Measurements from ENCODE around the gene RNF223. TPM values are rescaled to one million over a fixed set of nuclear protein-coding genes. Genes with fewer than 3 reads are reported as not detected.

The RNF223 gene
- total RNA-seq, 1 experiment from 2014 or later: 0.08 TPM

DNA sequence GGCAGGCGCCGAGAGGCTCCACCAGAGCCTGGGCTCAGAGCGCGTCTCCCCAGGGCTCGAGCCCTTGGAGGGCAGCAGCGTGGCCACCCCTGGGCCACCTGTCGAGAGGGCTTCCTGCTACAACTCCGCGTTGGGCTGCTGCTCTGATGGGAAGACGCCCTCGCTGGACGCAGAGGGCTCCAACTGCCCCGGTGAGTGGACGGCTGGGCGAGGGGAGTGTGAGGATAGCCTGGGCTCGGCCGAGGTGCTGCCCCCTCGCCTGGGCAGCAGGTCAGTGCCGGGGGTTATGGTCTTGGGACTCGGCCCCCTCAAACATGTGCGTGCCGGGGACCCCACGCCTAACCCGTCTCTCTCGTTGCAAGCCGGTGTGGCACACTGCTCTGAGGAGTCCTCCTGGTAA is 27.3 kb downstream of the RNF223 start:
- no TSS peak for BruUV-seq (replicated peaks)
- ATAC-seq: no peak
- Histone ChIP-seq H3K27ac (ENCODE audit: low read length) (no peak overlapping the region), H3K4me1 (ENCODE audit: control insufficient read depth, insufficient read depth, low read length) (no peaks in the 10 kb centered on the region), H3K9me3 (ENCODE audit: control insufficient read depth, insufficient read depth, low read depth, low read length) (no peaks in the 10 kb centered on the region), H3K36me3 (ENCODE audit: control insufficient read depth, insufficient read depth, low read length) (no peaks in the 10 kb centered on the region), H3K27me3 (ENCODE audit: control insufficient read depth, insufficient read depth, low read length) (no peaks in the 10 kb centered on the region), H3K4me3 (ENCODE audit: low read depth in 2 of 2, low read length in 2 of 2) (no peak overlapping the region)
- intact Hi-C loops (cut with micrococcal nuclease; ENCODE audit: unreplicated experiment) (no loop called here), in situ Hi-C loops (cut with HindIII; ENCODE audit: low pct_unique_long_range_greater_than_20kb, low sequenced_read_pairs) (no loop called here)
- DNase-seq (ENCODE audit: low read depth, low spot score): no peak
- CTCF ChIA-PET: no interaction called here
- POLR2A ChIA-PET: no interaction called here
- no peak for TF ChIP-seq POLR2AphosphoS5 (IDR thresholded peaks at IDR 0.05; ENCODE audit: low read depth, low read length)
- TF ChIP-seq TCF7L2 (IDR thresholded peaks at IDR 0.05; ENCODE audit: low read depth, low read length): no peak
- no peak for TF ChIP-seq REST (IDR thresholded peaks at IDR 0.05; ENCODE audit: insufficient read depth in 1 of 2, low read depth in 2 of 2, low read length in 1 of 2)
- no peak for TF ChIP-seq CTCF (IDR thresholded peaks at IDR 0.05)
- TF ChIP-seq SIN3A (IDR thresholded peaks at IDR 0.05; ENCODE audit: borderline replicate concordance, insufficient read depth, low read depth, low read length): no peak

- Histone ChIP-seq H3K27ac (ENCODE audit: low read length) (no peak overlapping the region), H3K36me3 (ENCODE audit: control insufficient read depth, insufficient read depth, low read length) (no peaks in the 10 kb centered on the region), H3K9me3 (ENCODE audit: control insufficient read depth, insufficient read depth, low read depth, low read length) (no peaks in the 10 kb centered on the region), H3K4me3 (ENCODE audit: low read depth in 2 of 2, low read length in 2 of 2) (no peak overlapping the region), H3K4me1 (ENCODE audit: control insufficient read depth, insufficient read depth, low read length) (no peaks in the 10 kb centered on the region), H3K27me3 (ENCODE audit: control insufficient read depth, insufficient read depth, low read length) (no peaks in the 10 kb centered on the region)
- ATAC-seq (no peak), DNase-seq (ENCODE audit: low read depth, low spot score) (no peak)
- CTCF ChIA-PET: no interaction called here
- intact Hi-C loops (cut with micrococcal nuclease; ENCODE audit: unreplicated experiment) (no loop called here), in situ Hi-C loops (cut with HindIII; ENCODE audit: low pct_unique_long_range_greater_than_20kb, low sequenced_read_pairs) (no loop called here)
- POLR2A ChIA-PET: no interaction called here
- no TSS peak for BruUV-seq (replicated peaks)
- TF ChIP-seq TCF7L2 (IDR thresholded peaks at IDR 0.05; ENCODE audit: low read depth, low read length): no peak
- no peak for TF ChIP-seq CTCF (IDR thresholded peaks at IDR 0.05)
- no peak for TF ChIP-seq POLR2AphosphoS5 (IDR thresholded peaks at IDR 0.05; ENCODE audit: low read depth, low read length)
- TF ChIP-seq SIN3A (IDR thresholded peaks at IDR 0.05; ENCODE audit: borderline replicate concordance, insufficient read depth, low read depth, low read length): no peak
- TF ChIP-seq REST (IDR thresholded peaks at IDR 0.05; ENCODE audit: insufficient read depth in 1 of 2, low read depth in 2 of 2, low read length in 1 of 2): no peak
Measured at GRCh38 chr1:1046243-1046642, 27.9 kb downstream of the RNF223 start.

Measured in Panc1 (cell line).